Central memory CD4-positive, alpha-beta T cell (primary cell): ENCODE data around the gene WDR5.

ENCODE experiments used
- DNase-seq: peaks from one replicate; pipeline ENCODE4 v3.0.0; 2022

The WDR5 gene

DNA sequence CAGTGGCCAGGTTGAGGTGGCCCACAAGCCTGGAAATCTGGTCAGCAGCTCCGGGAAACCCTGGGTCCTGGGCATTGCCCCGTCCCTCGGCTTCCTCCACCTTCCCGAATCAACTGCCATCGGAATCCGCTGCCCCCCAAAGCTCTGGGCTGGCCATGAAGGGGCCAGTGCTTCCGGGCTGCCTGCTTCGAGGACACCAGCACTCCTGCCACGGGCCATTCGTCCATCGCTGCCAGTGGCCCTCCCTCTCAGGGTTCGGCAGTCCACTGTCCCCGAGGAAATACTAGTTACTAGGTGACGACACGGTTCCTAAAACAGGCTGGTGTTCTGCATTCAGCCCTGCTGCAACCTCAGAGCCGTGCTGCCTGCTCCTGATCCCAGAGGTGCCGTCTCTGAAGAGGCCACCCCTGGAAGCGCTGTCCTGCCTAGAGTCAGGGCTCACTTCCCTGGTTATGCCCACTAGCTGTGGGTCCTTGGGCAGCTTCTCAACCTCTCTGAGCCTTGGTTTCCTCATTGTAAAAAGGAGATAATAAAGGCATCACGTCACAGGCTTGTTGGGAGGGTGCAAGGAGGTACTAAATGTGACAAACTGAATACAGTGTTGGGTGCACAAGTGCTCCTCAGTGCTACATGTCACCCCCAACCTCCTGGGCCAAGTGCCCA, 3.5 kb upstream of the WDR5 start:
- DNase-seq, result no peak

DNA sequence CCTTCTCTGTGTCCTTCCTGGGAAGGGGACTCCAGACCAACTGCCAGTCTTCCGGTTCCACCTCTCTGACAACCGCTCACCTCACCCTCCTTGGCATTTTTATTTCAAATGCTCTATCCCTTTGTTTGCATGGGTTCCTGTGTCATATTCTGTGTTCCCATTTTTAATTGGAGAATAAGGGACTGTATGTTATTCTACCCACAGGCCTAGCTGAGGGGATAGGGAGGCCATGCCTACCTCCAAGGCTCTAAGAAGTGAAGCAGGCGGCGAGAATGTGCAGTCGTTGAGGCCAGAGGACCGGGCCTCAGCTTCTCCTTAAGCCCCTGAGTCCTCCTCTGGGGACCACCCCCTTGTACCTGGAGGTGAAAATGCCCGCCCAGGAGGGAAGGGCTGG, 936 bp upstream of the WDR5 start:
- DNase-seq, result no peak

DNA sequence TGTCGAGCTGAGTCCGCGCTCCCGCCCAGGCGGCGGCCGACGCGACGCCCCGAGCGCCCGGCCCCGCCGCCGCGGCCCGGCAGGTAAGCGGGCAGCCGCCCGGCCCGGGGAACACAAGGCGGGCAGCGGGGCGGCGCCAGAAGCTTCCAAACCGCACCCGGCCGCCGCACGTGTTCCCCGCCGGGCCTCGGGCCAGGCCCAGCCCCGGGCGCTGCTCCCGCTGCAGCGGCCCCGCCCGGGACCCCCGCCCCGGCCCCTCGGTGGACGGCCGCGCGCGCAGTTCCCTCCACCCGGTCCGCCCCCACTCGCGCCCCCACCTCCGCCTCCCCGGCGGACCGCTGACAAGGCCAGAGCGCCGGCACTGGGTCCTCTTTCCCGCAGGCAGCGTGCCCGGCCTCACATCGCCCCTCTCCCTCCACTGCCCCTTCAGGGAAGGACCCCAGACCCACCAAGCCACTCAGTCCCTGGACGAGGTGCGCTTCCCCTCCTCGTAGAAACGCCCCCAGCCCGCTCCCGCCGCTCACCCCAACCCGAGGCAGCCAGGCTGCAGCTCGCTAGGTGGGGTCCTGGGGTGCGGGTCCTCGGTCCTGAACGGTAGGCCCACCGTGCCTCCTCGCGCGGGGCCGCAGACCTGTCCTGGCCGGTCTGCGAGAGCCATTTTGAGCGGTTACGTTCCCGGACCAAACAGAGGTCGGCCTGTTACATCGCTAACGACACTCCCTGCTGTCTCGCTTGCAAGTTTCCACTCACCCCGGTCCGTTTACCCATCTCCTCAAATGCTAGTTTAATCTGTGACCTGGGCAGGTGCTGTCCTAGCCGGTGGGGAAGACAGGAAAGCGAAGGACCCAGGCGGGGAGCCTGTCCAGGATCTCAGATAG, 475 bp downstream of the WDR5 start:
- DNase-seq, result no peak

DNA sequence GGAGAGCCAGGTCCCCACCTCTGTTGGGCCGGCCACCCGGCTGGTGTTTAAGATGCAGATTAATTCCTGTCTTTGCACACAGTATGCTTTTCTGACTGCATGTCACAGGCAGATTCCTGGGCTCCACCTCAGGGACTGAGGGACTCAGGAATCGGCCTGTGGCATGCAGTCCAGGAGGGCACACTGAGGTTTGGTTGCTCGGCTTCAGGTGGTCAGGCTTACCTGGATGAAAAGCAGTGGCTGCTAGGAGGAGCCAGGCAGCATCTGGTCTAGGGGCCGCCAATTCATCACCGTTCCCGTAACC, 1.1 kb downstream of the WDR5 start:
- no peak for DNase-seq

DNA sequence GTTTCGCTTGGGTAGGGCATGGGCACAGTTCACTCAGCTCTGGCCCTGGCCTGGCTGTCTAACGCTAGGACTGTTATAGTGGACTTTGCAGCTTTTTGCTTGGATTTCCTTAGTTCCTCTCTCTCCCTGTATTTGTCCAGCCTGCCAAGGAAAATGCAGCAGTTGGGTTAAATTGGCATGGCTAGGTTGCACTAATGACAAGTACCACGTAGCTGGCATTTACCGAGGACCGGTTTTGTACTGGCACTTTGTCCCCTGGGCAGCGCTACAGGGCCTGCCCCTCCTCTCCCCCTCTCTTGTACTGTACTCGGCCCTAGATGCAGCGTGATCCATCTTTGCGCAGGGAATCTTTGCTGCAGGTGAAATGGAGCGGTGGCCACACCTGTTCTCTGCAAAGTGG, 2.4 kb downstream of the WDR5 start:
- DNase-seq, result no peak

DNA sequence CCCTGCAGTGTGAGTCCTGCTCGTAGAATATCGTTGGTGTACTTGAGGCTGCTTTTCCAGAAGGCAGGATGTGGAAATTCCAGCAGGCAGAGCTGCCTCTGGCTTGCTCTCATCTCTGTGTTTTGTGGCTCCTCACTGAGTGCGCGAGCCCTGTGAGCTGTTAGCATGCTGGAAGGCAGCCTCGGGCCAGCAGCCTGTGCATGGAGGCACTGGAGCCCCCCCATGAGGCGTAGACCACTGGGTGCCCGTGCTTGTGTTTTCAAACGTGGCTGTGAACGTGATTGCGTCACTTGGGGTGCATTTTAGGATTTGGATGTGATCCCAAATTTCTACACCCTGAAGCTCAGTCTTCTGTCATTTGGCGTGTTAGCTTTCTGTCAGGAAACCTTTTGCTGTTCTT, 3.2 kb downstream of the WDR5 start:
- DNase-seq, result no peak

DNA sequence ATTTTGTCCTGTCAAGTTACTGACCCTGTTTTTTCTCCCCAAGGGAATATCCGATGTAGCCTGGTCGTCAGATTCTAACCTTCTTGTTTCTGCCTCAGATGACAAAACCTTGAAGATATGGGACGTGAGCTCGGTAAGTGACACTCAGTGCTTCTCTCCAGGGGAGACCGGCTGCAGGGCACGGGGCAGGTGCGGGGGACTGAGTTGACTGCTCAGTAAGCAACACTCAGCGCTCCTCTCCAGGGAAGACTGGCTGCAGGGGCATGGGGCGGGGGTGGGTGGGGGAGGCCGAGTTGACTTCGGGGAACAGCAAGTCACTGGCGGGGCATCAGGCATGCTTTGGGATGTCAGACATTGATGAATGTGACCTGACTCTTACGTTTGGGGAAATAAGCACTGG, 6.0 kb downstream of the WDR5 start:
- no peak for DNase-seq

DNA sequence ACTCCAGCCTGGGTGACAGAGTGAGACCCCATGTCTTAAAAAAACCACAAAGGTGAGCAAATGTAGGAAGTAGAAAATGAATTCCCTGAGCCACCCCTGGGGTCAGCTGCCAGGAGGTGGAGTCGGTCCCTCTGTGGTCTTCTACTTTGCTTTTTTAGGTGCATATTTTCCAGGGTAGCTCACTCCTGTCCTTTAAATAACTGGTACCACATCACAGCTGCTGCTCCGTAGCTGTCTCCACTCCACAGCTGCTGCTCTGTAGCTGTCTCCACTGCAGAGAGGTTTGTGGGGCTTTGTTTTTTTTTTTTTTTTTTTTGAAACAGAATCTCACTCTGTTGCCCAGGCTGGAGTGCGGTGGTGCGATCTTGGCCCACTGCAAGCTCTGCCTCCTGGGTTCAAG, 8.9 kb downstream of the WDR5 start:
- DNase-seq, result no peak

DNA sequence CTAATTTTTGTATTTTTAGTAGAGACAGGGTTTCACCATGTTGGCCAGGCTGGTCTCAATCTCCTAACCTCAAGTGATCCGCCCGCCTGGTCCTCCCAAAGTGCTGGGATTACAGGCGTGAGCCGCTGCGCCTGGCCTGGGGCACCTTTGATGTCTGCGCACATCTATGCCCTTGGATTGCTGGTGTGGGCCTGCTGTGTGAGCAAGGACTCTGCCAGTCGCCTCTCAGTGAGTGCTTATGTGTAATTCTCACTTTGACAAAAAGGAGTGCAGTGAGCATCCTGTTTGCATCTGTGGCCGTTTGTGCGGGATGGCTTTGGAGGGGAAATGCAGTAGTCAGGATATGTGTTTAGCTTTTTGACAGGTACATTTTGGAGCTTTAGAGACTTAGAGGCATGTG, 9.4 kb downstream of the WDR5 start:
- DNase-seq, result no peak

DNA sequence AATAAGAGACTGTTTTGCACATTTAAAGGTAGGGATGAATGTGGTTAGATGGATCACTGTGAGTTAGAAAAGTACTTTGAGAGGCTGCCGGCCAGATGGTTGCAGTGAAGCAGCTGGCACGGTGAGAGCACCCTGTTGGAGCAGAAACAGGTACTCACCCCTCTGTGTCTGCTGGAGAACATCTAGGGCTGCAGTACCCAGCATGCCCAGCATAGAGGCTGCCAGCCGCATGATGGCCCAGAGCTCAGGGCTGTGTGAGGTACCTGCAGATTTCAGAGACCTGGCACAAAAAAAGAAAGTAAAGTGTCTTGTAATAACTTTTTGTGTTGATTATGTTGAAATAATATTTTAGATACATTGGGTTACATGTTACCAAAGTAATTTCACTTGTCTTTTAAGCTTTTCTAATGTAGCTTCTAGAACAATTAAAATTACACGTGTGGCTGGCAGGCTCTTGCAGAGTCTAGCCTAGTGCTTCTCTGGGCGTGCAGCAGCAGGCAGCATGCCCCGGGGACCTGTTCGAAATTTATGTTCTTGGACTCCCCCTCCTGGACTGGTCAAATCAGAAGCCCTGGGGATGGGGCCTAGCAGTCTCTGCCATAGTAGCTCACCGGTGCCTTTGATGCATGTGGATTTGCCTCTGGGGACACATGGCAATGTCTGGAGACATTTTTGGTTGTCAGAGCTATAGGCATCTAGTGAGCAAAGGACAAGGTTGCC, 11.1 kb downstream of the WDR5 start:
- no peak for DNase-seq

DNA sequence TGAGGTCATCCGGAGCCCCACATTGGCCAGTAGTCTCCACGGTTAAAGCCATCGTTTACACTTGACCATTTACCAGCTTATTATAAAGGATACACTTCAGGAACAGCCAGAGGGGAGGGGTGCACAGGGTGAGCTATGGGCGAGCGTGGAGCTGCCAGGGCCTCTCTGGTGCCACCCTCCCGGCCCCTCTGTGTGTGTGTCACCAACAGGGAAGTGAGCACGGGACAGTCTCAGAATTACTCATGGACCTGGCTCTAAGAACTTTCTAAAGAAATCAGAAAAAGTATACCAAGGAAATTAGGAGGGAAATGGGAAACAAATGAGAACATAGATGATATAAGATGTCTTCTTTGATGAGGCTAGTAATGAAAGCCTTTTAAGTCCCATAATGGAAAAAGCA, 13.5 kb downstream of the WDR5 start:
- no peak for DNase-seq

DNA sequence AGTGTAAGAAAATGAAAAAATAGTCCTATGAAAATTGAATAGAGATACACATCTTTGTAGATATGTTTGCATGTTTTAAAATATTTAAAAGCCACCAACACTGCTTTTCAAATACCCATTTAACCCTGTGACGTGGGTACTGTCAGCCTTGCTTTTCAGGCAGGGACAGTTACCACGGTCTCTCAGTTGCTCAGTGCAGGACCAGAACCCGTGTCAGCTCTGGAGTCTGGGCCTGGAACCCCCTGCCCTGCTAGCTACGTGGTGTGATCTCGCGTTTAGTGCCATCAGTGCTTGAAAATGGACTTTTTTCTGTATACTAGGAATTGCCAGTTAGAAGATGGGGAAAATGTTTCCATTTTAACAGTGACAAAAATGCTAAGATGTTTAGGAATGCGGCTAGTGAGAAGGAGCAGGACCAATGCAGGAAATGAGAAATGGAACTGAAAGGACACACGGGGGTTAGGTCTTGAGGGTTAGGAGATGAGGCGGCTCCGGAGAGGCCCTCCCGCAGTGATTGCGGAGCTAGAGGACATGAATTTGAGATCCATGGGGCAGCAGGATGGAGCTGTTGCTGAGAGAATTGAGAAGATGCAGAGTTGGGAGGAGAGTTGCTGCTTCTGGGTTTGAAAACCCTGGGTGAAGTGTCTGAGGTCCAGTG, 14.8 kb downstream of the WDR5 start:
- no peak for DNase-seq

DNA sequence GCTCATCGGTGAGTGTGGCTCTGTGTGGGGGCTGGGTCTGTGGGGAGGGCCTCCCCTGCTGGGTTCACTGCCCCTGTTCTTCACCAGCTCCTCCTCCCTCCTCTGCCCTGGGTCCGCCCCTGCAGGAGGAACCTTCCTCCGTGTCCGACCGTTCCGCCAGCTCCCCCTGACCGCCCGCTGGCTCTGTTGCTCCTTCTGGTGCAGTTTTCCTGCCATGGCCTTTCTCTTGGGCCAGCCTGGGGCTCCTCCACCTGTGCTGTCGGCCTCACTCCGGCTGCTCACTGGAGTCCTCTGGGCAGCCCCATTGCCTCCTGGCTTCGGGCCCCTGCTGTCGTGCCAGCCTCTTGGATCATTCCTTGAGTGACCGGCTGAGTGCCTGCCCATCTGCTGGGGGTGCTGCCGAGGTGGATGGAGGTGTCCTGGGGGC, 16.2 kb downstream of the WDR5 start:
- no peak for DNase-seq

DNA sequence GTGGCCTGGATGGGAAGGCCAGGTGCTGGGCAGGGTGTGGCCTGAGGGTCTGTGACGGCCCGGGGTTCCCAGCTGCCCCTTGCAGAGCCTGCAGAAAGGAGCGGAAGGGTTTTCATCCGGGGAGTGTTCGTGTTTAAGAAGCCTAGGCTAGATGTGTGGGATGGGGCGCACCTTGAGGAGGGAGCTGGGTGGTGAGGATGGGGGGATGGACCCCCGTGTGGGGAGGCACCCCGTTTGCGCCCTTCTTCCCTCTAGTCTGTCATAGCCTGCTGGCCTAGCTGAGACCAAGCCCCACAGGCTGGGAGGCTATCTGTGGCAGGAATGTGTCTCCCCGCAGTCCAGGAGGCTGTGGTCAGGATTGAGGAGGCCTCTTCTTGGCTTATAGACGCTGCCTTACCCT, 16.6 kb downstream of the WDR5 start:
- no peak for DNase-seq

DNA sequence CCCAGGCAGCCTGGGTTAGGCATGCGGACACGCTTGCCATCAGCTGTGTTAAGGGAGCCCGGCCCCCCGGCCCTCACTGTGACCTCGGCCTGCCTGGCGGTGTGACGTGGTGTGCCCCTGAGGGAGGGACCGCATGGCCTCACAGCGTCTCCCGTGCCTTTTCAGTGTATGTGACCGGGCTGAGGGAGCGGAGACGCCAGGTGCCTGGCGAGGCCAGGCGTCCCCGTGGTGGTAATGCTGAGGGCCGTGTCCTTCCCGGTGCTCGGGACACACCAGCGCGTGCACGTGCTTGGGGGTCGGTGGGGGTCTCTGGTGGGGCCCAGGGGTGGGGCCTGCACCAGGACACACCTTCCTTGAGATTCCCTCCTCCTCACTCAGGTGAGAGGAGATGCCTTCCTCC, 17.6 kb downstream of the WDR5 start:
- DNase-seq, result no peak

DNA sequence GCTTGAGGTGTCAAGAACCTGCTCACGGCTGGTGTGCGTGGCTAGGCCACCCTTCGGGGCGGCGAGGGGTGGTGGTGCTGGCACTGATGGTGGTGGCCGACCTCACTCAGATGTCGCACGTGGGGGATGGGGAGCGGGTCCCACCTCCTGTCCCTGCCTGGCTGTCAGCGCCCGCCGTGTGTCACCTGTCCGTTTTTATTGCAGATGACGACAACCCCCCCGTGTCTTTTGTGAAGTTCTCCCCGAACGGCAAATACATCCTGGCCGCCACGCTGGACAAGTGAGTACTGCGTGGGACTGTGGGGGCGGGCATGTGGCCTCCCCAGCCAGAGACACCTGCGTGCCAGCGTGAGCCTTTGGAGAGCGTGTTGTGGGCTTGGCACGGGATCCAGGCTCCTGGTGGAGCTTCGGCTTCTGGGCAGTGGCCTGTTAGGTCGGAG, 18.4 kb downstream of the WDR5 start:
- DNase-seq, result no peak

DNA sequence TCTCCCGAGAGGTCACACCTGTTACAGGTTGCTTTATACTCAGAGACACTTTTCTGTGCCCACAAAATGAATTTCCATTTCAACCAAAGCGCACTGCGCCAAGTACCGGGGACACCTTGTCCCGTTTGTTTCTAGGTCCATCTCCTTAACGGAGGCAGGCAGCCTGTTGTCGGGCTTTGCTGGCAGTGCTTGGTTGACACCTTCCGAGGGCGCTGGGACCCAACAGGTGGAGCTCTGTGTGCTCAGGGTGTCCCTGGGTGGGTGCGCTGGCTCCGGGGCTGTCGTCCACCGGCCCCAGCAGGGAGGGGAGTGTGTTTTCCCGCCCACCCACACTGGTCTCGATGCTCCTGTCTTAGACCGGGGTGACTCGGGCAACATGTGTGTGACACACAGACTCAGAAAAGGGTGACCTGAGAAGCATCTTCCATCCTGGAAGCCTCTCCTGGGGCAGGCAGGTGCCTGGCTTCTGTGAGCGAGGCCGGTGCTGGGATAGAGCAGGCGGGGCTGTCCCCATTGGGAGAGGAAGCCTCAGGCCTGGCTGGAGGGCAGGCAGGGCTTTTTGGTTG, 20.0 kb downstream of the WDR5 start:
- DNase-seq, result no peak

DNA sequence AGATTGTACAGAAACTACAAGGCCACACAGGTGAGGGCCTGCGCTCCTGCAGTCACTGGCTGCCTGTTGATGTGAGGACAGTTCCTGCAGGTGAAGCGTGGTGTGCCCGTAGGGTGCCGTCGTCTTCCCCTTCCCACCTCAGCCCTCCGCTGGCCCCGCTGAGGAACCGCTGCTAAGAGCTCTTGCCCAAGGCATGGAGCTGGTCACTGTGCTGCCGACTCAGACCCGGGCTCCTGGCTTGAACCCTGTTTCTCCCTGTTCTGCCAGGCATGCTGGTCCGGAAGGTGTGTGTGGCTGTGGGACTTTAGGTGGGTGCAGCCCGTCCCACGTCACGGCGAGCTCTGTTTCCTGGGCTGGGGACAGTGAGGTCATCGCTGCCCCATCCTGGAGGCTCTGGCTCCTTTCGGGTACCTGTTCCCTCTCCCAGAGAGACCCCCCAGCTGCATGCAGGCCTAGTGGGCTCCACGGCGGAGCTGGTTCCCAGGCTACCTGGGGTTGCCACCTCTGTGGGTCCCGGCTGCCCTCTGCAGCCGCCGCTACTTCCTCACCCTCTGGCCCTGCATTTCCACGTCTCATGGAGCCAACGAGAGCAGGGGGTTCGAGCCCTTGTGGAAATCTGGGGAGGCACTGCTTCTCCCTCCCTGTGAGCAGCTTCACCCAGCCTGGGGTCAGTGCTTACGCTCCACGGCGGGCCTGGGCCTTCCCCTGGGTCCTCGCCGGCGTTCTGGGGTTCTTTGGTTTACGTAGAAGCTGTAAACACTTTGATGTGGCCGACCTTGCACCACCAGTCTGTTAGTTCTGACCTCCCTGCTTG, 20.9 kb downstream of the WDR5 start:
- DNase-seq, result no peak

DNA sequence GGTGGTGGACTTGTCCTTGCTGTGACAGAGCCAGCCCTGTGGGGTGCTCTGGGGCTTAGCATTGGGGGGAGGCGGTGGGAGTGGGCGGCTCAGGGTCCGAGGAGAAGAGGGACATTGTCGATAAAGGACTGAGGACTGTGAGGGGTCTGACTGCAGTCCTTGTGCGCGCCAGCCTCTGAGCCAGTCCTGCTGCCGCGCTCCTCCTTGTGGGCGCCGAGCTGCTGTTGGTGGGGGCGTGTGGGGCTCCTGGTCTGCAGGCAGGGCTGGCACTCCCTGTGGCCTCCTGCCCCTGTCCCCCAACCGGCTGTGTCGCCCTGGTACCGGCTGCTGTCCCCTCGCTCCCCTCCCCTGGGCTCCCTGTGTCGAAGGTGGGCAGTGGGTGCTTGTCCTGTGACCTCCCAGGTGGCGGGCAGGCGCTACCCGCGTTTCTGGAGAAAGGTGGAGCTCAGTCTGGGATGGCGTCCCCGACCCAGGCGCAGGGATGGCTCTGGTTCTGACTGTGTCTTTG, 21.6 kb downstream of the WDR5 start:
- DNase-seq, result no peak

DNA sequence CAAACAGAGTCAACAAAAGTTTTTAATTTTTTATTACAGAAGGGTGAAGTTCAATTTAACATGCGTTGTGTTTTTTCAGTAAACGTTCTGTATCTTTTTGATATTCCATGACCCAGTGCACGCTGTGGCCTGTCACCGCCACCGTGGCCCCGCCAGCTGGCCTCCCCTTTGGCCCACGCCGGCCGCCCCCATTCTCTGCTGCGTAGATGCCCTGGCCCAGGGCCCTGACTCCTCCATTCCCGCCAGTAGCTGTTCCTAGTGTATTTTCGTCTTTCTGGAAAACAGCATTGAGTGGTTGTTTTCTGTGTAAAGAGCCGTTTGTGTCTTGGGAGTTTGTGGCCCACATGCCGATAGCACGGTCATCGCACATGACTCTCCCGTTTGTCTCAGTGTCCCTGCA, 22.4 kb downstream of the WDR5 start:
- no peak for DNase-seq

DNA sequence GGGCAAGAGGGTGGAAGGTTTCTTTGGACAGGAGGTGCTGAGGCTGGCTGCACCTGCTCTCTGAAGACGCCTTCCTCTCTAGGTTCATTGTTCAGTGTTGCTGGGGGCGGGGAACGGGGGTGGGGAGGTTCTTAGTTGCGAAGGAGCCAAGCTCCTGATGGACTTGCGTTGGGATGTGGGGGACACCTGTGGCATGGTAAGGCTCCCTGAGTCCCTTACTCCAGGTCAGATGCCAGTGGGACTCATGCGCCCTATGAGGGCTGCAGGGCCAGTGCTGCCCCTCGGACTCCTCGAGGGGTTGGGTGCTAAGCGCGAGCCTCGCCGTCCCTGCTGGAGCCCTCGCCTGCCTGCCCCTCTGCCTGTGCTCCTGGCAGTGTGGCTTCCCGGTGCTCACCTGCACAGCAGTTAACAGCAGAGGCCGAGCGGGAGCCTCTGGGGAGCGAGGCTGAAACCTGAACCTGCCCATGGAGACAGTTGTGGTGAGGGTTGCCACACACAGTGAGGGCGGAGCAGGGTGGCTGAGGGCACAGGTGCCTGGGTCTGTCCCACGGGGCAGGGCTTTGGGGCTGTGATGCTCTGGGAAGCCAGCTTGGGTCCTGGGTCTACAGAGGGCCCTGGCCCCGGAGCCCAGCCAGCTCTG, 23.0 kb downstream of the WDR5 start:
- DNase-seq, result no peak
